HG02763 (cell line): ENCODE data around the gene LIN28B.

Source experiments
- ATAC-seq: cut with Tn5 transposase; IDR thresholded peaks from one replicate; pipeline ENCODE4 v1.9.1; 2021; ENCODE audit warnings: mild to moderate bottlenecking, moderate library complexity; ENCODE audit not compliant: unreplicated experiment

LIN28B gene

DNA sequence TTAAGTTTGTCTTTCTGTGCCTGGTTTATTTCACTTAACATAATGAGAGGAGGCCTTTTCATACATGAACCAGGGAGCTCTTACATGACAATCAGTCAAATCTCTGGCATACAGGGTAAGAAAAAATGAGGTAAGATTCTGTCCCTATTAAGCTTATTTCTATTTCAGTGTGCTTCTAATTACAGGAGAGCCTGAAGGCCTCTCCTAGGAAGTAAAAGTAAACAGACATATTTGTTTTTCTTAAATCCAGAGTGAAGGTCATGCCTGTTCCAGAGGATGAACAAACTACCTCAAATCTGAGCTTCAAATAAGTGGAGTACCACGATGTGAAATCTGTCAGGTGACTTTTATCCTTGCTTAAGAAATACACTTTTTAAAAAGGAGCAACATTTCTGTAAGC, 150.3 kb downstream of the LIN28B start:
- ATAC-seq = no peak

GRCh38 chr6:105108631-105109262, 151.8 kb downstream of the LIN28B start:
- no peak for ATAC-seq

GRCh38 chr6:105109955-105110895, 153.3 kb downstream of the LIN28B start:
- ATAC-seq = no peak

GRCh38 chr6:105111105-105111504, 154.2 kb downstream of the LIN28B start:
- no peak for ATAC-seq

GRCh38 chr6:105111871-105112270, 155.0 kb downstream of the LIN28B start:
- ATAC-seq = no peak

GRCh38 chr6:105112577-105112976, 155.7 kb downstream of the LIN28B start:
- no peak for ATAC-seq

DNA sequence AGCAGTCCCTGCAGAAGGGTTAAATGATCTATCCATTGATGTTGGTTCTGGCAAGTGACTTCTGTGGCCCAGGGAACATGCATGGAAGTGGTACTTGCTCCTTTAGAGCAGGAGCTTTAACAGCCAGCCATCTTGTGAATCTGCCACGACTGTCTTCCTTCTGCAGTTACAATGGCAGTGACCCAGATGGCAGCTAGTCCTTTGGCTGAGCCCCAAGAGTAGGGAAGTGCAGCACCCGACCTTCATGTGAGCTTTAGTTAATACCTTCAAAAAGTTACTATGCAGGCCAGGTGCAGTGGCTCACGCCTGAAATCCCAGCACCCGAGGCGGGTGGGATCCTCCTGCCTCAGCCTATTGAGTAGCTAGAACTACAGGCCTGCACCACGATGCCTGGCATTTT, 156.5 kb downstream of the LIN28B start:
- ATAC-seq = no peak

DNA sequence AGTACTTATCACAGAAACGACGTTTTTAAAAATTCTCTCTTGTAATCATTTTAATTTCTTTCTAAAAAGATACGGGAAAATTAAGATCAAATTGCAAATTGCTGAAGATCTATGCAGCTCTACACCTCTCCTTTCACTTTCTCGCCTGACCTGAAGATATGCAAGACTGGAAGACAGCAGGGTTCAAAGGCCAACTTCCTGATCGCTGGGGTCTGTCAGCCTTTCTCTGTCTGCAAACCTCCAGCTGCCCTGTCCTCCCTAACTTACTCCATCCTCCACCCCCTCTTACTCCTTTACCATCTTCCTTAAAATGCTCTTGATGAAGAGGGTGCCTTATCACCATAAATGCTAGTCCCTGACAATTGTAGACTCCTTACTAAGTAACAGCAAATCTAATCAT, 159.2 kb downstream of the LIN28B start:
- no peak for ATAC-seq

DNA sequence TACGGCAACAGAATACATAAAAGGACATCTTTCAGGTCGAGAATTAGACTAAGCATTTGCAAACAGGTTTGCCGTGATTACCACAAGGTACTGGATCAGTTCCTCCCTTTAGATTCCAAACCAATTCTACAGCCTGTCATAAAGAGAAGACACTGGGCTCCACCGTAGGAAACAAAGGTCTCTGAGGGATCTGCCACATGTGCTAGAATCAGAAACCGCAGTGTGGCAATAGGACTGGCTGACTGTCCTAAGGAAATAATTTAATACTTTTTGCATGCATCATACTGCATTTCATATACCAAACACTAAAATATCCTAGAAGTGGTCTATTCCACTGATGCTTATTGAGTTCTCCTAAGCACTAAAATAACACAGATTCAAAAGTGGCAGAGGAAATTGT, 163.7 kb downstream of the LIN28B start:
- ATAC-seq = no peak

- no peak for ATAC-seq
Observed at GRCh38 chr6:105121981-105122380, 165.1 kb downstream of the LIN28B start.

DNA sequence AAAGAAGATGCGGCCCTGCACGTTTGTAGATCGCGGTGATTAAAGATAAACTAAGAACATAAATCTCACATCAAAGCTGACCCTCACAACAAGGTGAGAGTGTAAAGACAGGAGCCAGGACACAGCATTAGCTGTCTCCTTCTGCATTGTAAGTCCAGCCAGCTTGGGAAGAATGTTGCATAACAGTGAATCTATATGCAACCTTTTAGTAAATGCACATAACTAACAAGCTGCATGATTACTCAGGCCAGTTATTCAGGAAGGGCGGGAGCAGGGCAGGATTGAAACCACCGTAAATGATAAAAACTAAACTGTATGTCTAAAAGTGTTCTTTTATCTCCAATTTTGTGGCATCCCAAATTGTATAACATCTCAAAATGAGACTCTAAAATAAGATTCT, 165.8 kb downstream of the LIN28B start:
- ATAC-seq = no peak
